AG09319 (cell line): ENCODE data around the gene VPS11.

Experiments used
- DNase-seq: peaks from one replicate; pipeline ENCODE4 v3.0.0-alpha.2; 2010; ENCODE audit warnings: low read depth; ENCODE audit errors: extremely low read depth
- TF ChIP-seq, protein P1 (sequence below): IDR thresholded peaks from 2 replicates; pipeline ENCODE4 v1.5.1; 2011; ENCODE audit warnings: low read depth, mild to moderate bottlenecking, inconsistent platforms, low read length, moderate library complexity

VPS11 gene

DNA sequence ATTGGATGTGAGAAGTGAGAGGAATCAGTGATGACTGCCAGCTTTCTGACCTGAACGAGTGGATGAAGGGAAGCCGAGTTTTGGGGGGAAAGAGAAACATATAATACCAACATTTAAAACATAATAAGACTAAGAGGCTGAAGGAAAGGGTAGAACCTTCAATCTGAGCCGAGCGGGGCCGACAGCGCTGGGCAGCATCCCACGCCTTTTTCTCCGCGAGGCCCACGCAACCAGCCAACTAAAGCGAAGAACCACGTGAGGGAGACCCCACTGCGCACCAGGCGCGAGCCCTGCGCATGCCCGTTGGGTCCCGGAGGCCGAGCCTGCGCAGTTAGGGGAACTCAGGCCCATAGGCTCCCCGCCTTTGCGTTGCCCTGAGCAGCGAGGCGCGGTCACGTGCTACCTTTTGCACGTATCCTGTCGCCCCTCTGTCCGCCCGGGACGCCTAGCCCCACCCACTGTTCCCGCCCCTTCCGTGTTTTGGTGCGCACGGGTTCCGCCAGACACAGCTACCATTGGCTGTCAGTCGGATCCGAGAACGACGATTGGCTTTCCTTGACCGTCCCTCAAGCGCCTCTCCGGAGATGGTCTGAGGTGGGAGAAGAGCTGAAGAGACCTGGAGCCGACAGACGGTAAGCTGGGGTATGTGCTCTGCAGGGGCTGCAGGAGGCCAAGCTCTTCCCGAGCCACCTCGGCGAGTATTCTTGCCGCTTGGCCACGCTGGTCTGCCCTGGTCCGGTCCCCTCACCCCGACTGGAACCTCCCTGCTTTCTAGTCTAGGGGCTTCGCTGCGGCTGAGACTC is 53.6 kb downstream of the VPS11 start, which contains the start of gene HINFP:
Gene HINFP (plus strand): TSS at position 573 of the 803 bp plus-strand sequence. CDS start 5,365 bp downstream, outside the sequence.
- TF ChIP-seq, protein P1, sequence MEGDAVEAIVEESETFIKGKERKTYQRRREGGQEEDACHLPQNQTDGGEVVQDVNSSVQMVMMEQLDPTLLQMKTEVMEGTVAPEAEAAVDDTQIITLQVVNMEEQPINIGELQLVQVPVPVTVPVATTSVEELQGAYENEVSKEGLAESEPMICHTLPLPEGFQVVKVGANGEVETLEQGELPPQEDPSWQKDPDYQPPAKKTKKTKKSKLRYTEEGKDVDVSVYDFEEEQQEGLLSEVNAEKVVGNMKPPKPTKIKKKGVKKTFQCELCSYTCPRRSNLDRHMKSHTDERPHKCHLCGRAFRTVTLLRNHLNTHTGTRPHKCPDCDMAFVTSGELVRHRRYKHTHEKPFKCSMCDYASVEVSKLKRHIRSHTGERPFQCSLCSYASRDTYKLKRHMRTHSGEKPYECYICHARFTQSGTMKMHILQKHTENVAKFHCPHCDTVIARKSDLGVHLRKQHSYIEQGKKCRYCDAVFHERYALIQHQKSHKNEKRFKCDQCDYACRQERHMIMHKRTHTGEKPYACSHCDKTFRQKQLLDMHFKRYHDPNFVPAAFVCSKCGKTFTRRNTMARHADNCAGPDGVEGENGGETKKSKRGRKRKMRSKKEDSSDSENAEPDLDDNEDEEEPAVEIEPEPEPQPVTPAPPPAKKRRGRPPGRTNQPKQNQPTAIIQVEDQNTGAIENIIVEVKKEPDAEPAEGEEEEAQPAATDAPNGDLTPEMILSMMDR = no peak
- DNase-seq = peak; percentile 95

DNA sequence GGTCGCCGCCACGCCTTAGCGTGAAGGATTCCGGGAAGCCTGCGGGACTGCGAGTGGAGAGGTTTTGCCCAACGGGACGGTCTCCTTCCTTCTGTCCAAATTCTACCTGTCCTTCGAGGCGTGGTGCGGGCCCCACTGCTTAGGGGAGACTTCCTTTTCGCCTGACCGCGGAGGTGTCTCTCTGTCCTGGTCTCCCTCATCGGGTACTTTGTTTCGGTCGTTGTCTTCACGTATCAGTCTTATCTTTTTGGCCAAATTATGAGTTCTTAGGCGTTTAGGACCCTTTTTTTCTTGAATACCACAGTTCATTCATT is 54.1 kb downstream of the VPS11 start:
- TF ChIP-seq, protein P1 = no peak
- DNase-seq = no peak

DNA sequence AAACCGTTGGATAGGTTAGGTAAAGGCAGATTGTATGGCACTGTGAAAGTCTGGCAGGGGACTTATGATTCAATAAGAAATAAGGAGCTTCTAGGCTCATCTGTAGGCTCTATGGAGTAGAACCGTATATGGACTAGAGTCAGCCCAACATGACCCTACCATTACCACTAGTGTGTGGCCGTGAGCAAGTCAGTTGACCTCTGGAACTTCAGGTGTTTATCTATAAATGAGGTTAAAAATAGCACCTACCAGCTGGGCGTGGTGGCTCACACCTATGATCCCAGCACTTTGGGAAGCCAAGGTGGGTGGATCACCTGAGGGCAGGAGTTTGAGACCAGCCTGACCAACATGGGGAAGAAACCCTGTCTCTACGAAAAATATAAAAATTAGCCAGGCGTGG is 58.2 kb downstream of the VPS11 start:
- no peak for DNase-seq
- TF ChIP-seq, protein P1 = no peak

DNA sequence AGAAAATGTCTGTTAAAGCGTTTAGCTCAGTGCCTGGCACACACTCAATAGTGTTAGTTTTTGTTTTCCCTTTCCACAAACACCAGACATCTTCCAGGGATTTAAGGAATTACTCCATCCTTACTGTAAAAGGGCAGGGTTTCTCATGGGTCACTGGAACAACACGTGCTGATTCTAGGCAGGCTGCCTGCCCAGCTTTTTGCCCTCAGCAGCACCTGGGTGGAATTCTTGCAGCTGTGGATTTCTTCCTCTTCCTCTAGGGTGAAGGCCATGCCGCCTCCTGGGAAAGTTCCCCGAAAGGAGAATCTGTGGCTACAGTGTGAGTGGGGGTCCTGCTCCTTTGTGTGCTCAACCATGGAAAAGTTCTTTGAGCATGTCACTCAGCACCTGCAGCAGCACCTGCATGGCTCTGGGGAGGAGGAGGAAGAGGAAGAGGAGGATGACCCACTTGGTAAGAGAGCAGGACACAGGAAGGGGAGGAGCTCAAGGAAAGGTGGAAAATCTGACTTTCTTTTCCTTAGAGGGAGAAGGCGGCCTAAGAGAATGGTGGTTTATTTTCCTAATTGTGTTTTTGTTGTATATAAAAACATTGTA is 59.2 kb downstream of the VPS11 start:
- TF ChIP-seq, protein P1 = no peak
- DNase-seq = no peak

DNA sequence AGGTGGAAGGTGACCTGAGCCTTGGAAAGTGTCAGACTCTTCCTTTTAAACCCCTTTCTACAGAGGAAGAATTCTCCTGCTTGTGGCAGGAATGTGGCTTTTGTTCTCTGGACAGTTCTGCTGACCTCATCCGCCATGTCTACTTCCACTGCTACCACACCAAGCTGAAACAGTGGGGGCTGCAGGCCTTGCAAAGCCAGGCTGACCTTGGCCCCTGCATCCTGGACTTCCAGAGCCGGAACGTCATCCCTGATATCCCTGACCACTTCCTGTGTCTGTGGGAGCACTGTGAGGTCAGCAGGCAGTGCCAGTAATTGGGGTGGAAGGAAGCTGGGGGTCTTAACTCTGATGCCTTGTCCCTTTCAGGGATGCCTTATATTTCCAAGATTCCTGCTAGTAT is 63.0 kb downstream of the VPS11 start:
- DNase-seq = no peak
- TF ChIP-seq, protein P1 = no peak
